ENCODE measurements around the gene SMCO2. TPM values are rescaled to one million over a fixed set of nuclear protein-coding genes. Genes with fewer than 3 reads are reported as not detected.

The SMCO2 gene
- total and polyA plus RNA-seq, 2 donors: 0.10 TPM; not detected in 1

- H3K27ac ChIP-seq (ENCODE audit: low read depth): no peak overlapping the region
- no peak overlapping the region for H3K4me3 ChIP-seq (ENCODE audit: low read depth, low read length)
- no peaks in the 10 kb centered on the region for H3K4me1 ChIP-seq (ENCODE audit: insufficient read depth)
- 86% methylated on average over 5 of the region's 5 CpGs for WGBS
- DNase-seq (ENCODE audit: extremely low spot score): no peak
- H3K36me3 ChIP-seq (ENCODE audit: insufficient read depth): no peaks in the 10 kb centered on the region
Observed at GRCh38 chr12:27498761-27499160, 52.2 kb downstream of the SMCO2 start.

- 98% methylated on average over 3 of the region's 3 CpGs for WGBS
- H3K4me1 ChIP-seq (ENCODE audit: insufficient read depth): no peaks in the 10 kb centered on the region
- H3K36me3 ChIP-seq (ENCODE audit: insufficient read depth): no peaks in the 10 kb centered on the region
- H3K4me3 ChIP-seq (ENCODE audit: low read depth, low read length): no peak overlapping the region
- H3K27ac ChIP-seq (ENCODE audit: low read depth): no peak overlapping the region
- no peak for DNase-seq (ENCODE audit: extremely low spot score)
Observed at GRCh38 chr12:27499377-27499776, 52.8 kb downstream of the SMCO2 start.

- no peaks in the 10 kb centered on the region for H3K4me1 ChIP-seq (ENCODE audit: insufficient read depth)
- no peak for DNase-seq (ENCODE audit: extremely low spot score)
- WGBS: 67% methylated on average over 3 of the region's 3 CpGs
Observed at GRCh38 chr12:27500546-27500945, 54.0 kb downstream of the SMCO2 start.

GRCh38 chr12:27502021-27502435, 55.5 kb downstream of the SMCO2 start:
- WGBS: 93% methylated on average over 6 of the region's 6 CpGs
- Histone ChIP-seq H3K4me3 (ENCODE audit: low read depth, low read length) (no peak overlapping the region), H3K27ac (ENCODE audit: low read depth) (no peak overlapping the region), H3K36me3 (ENCODE audit: insufficient read depth) (no peaks in the 10 kb centered on the region), H3K4me1 (ENCODE audit: insufficient read depth) (no peaks in the 10 kb centered on the region)
- DNase-seq (ENCODE audit: extremely low spot score): no peak

More at GRCh38 chr12:27500546-27500945, 54.0 kb downstream of the SMCO2 start:
- H3K36me3 ChIP-seq (ENCODE audit: insufficient read depth): no peaks in the 10 kb centered on the region
- H3K4me3 ChIP-seq (ENCODE audit: low read depth, low read length): no peak overlapping the region
- no peak overlapping the region for H3K27ac ChIP-seq (ENCODE audit: low read depth)

GRCh38 chr12:27504507-27504906, 58.0 kb downstream of the SMCO2 start:
- H3K4me3 ChIP-seq (ENCODE audit: low read depth, low read length): no peak overlapping the region
- no peak overlapping the region for H3K27ac ChIP-seq (ENCODE audit: low read depth)
- no peaks in the 10 kb centered on the region for H3K36me3 ChIP-seq (ENCODE audit: insufficient read depth)
- no peak for DNase-seq (ENCODE audit: extremely low spot score)
- WGBS: 91% methylated on average over 2 of the region's 2 CpGs
- no peaks in the 10 kb centered on the region for H3K4me1 ChIP-seq (ENCODE audit: insufficient read depth)

GRCh38 chr12:27505109-27505508, 58.6 kb downstream of the SMCO2 start:
- H3K4me1 ChIP-seq (ENCODE audit: insufficient read depth): no peaks in the 10 kb centered on the region
- 89% methylated on average over 2 of the region's 2 CpGs for WGBS
- no peak overlapping the region for H3K4me3 ChIP-seq (ENCODE audit: low read depth, low read length)
- H3K27ac ChIP-seq (ENCODE audit: low read depth): no peak overlapping the region
- no peak for DNase-seq (ENCODE audit: extremely low spot score)
- no peaks in the 10 kb centered on the region for H3K36me3 ChIP-seq (ENCODE audit: insufficient read depth)

GRCh38 chr12:27505761-27506160, 59.2 kb downstream of the SMCO2 start:
- no peak overlapping the region for H3K27ac ChIP-seq (ENCODE audit: low read depth)
- H3K4me3 ChIP-seq (ENCODE audit: low read depth, low read length): no peak overlapping the region
- DNase-seq (ENCODE audit: extremely low spot score): no peak
- H3K36me3 ChIP-seq (ENCODE audit: insufficient read depth): no peaks in the 10 kb centered on the region
- H3K4me1 ChIP-seq (ENCODE audit: insufficient read depth): no peaks in the 10 kb centered on the region

- Histone ChIP-seq H3K4me1 (ENCODE audit: insufficient read depth) (no peaks in the 10 kb centered on the region), H3K36me3 (ENCODE audit: insufficient read depth) (no peaks in the 10 kb centered on the region), H3K4me3 (ENCODE audit: low read depth, low read length) (no peak overlapping the region), H3K27ac (ENCODE audit: low read depth) (no peak overlapping the region)
- WGBS: 75% methylated on average over 2 of the region's 2 CpGs
- no peak for DNase-seq (ENCODE audit: extremely low spot score)
Observed at GRCh38 chr12:27506645-27507189, 60.2 kb downstream of the SMCO2 start.

GRCh38 chr12:27508736-27509431, 62.3 kb downstream of the SMCO2 start:
- no peak overlapping the region for H3K4me3 ChIP-seq (ENCODE audit: low read depth, low read length)
- 84% methylated on average over 5 of the region's 5 CpGs for WGBS
- DNase-seq (ENCODE audit: extremely low spot score): no peak
- no peak overlapping the region for H3K27ac ChIP-seq (ENCODE audit: low read depth)
- no peaks in the 10 kb centered on the region for H3K36me3 ChIP-seq (ENCODE audit: insufficient read depth)
- H3K4me1 ChIP-seq (ENCODE audit: insufficient read depth): no peaks in the 10 kb centered on the region

- Histone ChIP-seq H3K27ac (ENCODE audit: low read depth) (no peak overlapping the region), H3K36me3 (ENCODE audit: insufficient read depth) (no peaks in the 10 kb centered on the region), H3K4me3 (ENCODE audit: low read depth, low read length) (no peak overlapping the region), H3K4me1 (ENCODE audit: insufficient read depth) (no peaks in the 10 kb centered on the region)
- WGBS: 56% methylated on average over 6 of the region's 6 CpGs
- no peak for DNase-seq (ENCODE audit: extremely low spot score)
Observed at GRCh38 chr12:27511031-27511722, 64.6 kb downstream of the SMCO2 start.

- Histone ChIP-seq H3K4me3 (ENCODE audit: low read depth, low read length) (no peak overlapping the region), H3K36me3 (ENCODE audit: insufficient read depth) (no peaks in the 10 kb centered on the region), H3K27ac (ENCODE audit: low read depth) (no peak overlapping the region), H3K4me1 (ENCODE audit: insufficient read depth) (no peaks in the 10 kb centered on the region)
- no peak for DNase-seq (ENCODE audit: extremely low spot score)
- WGBS: 67% methylated on average over 3 of the region's 3 CpGs
Observed at GRCh38 chr12:27511723-27512045, 65.1 kb downstream of the SMCO2 start.

GRCh38 chr12:27513155-27513824, 66.8 kb downstream of the SMCO2 start:
- no peaks in the 10 kb centered on the region for H3K4me1 ChIP-seq (ENCODE audit: insufficient read depth)
- DNase-seq (ENCODE audit: extremely low spot score): no peak
- no peak overlapping the region for H3K27ac ChIP-seq (ENCODE audit: low read depth)
- H3K36me3 ChIP-seq (ENCODE audit: insufficient read depth): no peaks in the 10 kb centered on the region
- no peak overlapping the region for H3K4me3 ChIP-seq (ENCODE audit: low read depth, low read length)
- 91% methylated on average over 7 of the region's 7 CpGs for WGBS

- WGBS: 75% methylated on average over 9 of the region's 9 CpGs
- Histone ChIP-seq H3K4me3 (ENCODE audit: low read depth, low read length) (no peak overlapping the region), H3K27ac (ENCODE audit: low read depth) (no peak overlapping the region), H3K4me1 (ENCODE audit: insufficient read depth) (no peaks in the 10 kb centered on the region), H3K36me3 (ENCODE audit: insufficient read depth) (no peaks in the 10 kb centered on the region)
- DNase-seq (ENCODE audit: extremely low spot score): no peak
Observed at GRCh38 chr12:27515671-27516070, 69.1 kb downstream of the SMCO2 start.

- Histone ChIP-seq H3K4me1 (ENCODE audit: insufficient read depth) (no peaks in the 10 kb centered on the region), H3K4me3 (ENCODE audit: low read depth, low read length) (no peak overlapping the region), H3K27ac (ENCODE audit: low read depth) (no peak overlapping the region), H3K36me3 (ENCODE audit: insufficient read depth) (no peaks in the 10 kb centered on the region)
- WGBS: 70% methylated on average over 4 of the region's 4 CpGs
- DNase-seq (ENCODE audit: extremely low spot score): no peak
Observed at GRCh38 chr12:27516625-27517024, 70.1 kb downstream of the SMCO2 start.
